ENCODE data around the gene S1PR2.
A peak's percentile ranks its signal among the peaks of the same experiment; 100 is the strongest.

The S1PR2 gene

GRCh38 chr19:10228920-10229319 lies 2.2 kb downstream of the S1PR2 start:
- peak; percentile 53 for DNase-seq (ENCODE audit: low read depth)
- peak; percentile 55 for TF ChIP-seq CTCF (IDR thresholded peaks at IDR 0.05; ENCODE audit: insufficient read depth, low read depth, low read length, missing control alignments)
- no peak overlapping the region for H3K4me3 ChIP-seq (ENCODE audit: low read length)

GRCh38 chr19:10228393-10228792 lies 2.7 kb downstream of the S1PR2 start:
- TF ChIP-seq CTCF (IDR thresholded peaks at IDR 0.05; ENCODE audit: insufficient read depth, low read depth, low read length, missing control alignments), result no peak
- DNase-seq (ENCODE audit: low read depth), result no peak
- no peak overlapping the region for H3K4me3 ChIP-seq (ENCODE audit: low read length)

- H3K4me3 ChIP-seq (ENCODE audit: low read length), result no peak overlapping the region
- no peak for TF ChIP-seq CTCF (IDR thresholded peaks at IDR 0.05; ENCODE audit: insufficient read depth, low read depth, low read length, missing control alignments)
- no peak for DNase-seq (ENCODE audit: low read depth)
Measured at GRCh38 chr19:10227026-10227971, 3.8 kb downstream of the S1PR2 start.

GRCh38 chr19:10226376-10227025 lies 4.6 kb downstream of the S1PR2 start:
- TF ChIP-seq CTCF (IDR thresholded peaks at IDR 0.05; ENCODE audit: insufficient read depth, low read depth, low read length, missing control alignments), result no peak
- no peak overlapping the region for H3K4me3 ChIP-seq (ENCODE audit: low read length)
- no peak for DNase-seq (ENCODE audit: low read depth)

GRCh38 chr19:10226021-10226375 lies 5.1 kb downstream of the S1PR2 start:
- no peak for DNase-seq (ENCODE audit: low read depth)
- no peak for TF ChIP-seq CTCF (IDR thresholded peaks at IDR 0.05; ENCODE audit: insufficient read depth, low read depth, low read length, missing control alignments)
- H3K4me3 ChIP-seq (ENCODE audit: low read length), result no peak overlapping the region

- H3K4me3 ChIP-seq (ENCODE audit: low read length), result no peak overlapping the region
- TF ChIP-seq CTCF (IDR thresholded peaks at IDR 0.05; ENCODE audit: insufficient read depth, low read depth, low read length, missing control alignments), result no peak
- DNase-seq (ENCODE audit: low read depth), result no peak
Measured at GRCh38 chr19:10224337-10224736, 6.8 kb downstream of the S1PR2 start.
